GM18873 (cell line): Measurements from ENCODE around the gene GDF7.

Experiments used
- ATAC-seq: cut with Tn5 transposase; IDR thresholded peaks from one replicate; pipeline ENCODE4 v1.9.1; 2021; ENCODE audit warnings: mild to moderate bottlenecking, moderate library complexity, moderate number of reproducible peaks; ENCODE audit not compliant: unreplicated experiment, low FRiP score

Gene GDF7

DNA sequence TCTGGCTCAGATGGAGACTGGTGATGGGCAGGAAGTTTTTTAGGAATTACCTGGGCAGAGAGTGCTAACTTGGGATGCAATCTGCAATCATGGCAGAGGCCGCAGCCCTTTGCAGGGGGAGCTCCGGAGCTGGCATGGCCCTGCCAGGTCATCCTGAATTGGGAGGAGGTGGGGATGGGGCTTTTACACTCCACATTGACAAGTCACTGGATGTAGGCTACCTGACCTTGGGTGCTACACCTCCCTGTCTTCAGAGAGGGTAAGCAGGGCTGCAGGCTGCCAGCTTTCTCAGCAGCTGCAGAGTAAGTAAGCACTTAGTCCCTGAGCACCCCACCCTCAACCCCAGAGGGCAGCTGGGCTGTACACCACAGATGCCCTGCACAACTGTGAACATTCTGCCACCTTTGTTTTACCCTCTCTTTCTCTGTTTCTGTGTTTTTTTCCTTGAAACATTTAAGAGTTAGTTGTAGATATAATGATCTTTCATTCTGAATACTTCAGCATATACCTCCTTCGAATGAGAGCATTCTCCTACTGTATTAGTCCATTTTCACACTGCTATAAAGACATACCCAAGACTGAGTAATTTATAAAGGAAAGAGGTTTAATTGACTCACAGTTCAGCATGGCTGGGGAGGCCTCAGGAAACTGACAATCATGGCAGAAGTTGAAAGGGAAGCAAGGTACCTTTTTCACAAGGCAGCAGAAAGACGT, 9.3 kb upstream of the GDF7 start:
- no peak for ATAC-seq

DNA sequence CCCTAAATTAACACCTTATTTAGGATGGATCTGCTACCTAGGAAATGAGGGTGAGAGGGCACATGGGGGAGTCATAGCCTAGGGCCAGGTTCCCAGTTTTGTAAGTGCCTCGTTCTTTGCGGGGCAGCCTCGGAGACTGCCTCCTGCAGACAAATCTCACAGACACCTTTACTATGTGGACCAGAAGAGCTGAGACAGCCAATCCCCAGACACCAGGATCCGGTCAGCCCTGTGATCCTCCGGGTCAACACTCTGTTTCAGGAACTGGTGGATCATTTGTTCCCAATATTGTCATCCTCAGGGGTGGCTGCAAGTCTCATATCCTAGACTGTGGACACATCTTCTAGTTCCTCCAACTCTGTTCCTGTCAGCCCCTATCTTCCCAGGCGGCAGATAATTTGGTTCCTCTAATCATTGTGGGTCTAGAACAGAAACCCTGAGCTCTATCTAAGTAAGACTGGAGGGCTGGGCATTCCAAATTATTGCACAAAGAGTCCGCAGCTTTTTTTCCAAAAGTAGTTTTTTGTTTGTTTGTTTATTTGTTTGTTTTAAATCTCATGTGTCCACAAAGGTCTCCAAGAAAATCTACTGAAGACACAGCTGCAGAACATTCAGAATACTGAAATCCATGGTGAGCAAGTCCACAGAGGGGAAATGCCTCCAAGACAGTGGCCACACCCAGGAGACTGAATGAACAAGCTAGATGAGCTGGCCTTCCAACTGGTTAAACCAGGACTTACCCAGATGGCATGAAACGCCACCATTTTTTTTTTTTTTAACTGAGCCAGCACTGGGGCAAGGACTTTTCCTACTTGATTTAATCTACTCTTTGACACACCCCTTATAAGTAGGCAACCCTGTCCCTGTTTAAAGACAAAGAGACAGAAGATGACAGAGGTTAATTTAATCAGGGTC, 6.2 kb upstream of the GDF7 start:
- no peak for ATAC-seq

- ATAC-seq, result peak; percentile 56
Measured at GRCh38 chr2:20661421-20662307, 5.3 kb upstream of the GDF7 start.

DNA sequence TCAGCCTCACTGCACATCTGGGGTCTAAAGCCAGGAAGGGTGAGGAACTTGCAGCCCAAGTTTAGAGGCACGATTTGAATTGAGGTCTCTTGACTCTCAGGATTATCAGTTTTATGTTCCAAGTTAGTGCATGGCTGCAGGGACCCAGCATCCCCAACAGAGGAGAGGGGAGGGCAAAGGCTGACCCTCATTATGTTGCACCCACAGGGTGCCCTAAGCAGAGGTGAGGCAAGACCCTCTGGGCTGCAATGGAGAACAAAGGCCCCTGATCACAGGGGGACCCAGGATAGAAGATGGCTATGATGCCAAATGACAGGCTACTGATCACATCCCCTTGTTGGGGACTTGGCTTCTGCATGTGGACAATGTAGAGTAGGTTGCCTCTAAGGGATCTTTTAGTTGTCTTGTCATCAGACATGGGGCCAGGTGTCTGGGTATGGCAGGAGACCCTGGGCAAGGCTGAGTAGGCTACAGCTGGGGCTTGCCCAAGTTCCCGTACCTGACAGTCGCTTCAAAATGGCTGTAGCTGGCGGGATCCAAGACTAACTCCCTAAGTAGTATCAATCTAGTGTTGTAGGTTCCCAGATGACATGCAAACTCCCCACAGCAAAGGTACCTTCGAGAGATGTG, 4.5 kb upstream of the GDF7 start:
- ATAC-seq, result no peak

DNA sequence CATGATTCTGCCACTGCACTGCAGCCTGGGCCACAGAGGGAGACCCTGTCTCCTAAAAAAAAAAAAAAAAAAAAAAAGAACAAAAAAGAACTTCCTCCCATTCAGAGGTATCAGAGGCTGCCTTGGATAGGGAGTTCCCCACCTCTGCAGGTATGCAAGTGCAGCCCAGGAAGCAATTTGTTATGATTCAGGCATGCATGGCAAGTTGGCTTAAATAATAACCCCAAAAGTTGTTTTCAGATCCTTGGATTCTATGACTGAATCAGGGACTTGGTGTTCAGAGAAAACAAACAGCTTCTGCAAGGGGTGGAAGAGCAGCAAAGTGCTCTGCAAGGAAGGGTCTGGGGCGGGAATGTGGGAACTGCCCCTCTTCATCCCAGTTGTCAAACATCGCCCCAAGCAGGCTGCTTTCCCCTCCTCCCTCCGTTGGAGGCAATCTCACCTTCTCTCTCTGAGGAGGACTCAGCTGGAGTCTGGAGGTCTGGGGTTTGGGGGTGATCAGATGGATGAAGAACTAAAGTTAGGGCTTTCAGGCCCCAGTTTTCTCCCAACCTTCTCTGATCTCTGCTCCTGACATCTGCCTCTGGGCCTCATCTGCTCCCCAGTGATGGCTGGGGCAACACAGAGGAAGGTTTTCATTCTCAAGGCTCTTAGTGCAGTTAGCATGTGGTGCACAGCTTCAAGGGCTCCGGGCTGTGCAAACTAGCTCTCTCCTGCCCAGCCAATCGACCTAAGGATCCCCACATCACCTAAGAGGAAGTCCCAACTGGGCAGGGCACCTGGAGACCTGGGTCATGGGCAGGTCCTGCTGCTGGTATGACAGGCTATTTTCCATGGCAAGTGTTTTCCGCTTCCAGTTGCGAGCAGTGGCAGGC, 3.5 kb upstream of the GDF7 start:
- ATAC-seq, result no peak

- ATAC-seq, result no peak
Measured at GRCh38 chr2:20664071-20664390, 2.9 kb upstream of the GDF7 start.

DNA sequence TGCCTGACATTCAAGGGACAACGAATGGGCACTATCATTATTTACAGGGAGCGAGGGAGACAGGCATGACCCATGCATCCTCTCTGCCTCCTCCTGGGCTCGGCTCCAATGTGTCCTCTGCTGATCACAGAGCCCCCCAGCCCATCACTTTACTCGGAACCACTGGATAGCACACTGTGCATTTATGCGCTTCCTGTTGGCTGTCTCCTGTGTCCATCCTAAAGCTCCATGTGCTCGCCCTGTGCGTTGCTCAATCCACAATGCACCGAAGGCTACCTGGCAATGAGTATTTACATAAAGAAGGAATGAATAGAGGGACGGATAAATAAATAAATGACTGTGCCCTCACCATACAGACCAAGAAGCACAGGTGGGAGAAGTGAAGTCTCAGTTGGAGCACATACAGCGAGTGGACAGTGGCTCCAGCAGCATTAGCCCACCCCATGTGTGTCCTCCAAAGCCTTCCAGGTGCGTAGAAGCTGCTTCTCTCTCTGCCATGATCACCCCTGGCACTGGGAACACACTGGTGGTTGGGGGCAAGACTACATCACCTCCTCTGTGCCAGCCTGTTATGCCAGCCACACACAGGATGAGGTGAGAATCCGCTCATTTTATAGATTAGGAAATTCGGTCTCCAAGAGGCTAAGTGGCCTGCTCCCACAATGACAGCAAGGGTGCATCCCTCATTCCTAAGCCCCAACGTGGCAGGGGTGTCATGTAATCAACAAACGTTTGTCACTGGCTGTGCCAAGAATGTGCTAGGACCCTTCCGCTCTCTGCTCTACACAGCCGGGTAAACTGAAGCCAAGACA, 2.3 kb upstream of the GDF7 start:
- ATAC-seq, result no peak

GRCh38 chr2:20665243-20666004, 1.5 kb upstream of the GDF7 start:
- ATAC-seq, result no peak

DNA sequence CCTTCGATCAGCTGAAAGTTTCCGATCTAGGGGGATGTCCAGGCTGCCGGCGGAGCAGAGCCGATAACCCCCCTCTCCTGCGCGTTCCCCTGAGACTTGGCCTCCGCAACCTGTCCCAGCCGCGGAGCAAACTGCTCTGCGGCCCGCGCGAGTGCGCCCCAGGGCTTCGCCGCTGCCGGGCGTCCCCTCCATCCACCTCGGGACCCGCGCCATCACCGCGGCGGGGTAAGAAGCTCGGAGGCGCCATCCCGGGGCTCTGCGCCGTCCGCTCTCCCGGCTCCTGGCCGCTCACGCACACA, 990 bp upstream of the GDF7 start:
- no peak for ATAC-seq

GRCh38 chr2:20667151-20667530, 197 bp downstream of the GDF7 start:
- no peak for ATAC-seq

DNA sequence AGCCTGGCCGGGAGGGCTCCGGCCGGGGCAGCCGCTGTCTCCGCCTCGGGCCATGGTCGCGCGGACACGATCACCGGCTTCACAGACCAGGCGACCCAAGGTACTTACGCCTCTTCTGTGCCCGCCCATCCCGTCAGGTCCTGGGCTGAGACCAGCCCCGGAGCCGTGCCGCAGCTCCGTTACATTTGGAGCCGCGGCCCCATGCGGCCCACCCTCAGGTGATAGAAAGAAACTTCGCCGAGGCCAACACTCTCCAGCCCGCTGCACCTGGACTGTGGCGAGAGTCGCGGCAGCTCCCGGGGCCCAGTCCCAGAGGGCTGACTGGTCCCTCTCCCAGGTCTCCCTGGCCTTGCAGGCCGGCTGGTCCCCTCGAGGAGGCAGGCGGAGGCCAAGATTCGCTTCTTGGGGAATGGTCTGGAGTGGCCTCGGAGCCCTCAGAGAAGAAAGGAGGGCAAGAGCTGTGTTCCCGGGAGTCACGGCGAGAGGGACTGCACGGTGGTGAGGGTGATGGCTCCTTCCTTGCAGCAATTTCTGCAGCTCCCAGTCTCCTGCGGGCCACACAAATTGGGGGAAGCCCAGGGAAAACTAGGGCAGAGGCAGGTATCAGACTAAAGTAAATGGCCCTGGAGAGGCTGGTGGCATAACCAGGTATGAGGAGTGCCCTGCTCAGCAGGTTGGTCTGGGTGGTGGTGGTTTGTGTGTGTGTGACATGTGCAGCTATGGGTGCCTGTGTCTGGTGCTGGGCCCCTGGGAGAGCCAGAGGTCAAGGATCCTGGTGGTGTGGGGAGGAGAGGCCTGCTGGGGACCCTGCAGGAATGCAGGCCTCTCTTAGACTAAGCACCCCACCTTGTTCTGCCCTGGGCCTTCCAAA, 822 bp downstream of the GDF7 start:
- no peak for ATAC-seq

GRCh38 chr2:20668451-20668850, 1.5 kb downstream of the GDF7 start:
- no peak for ATAC-seq

GRCh38 chr2:20668871-20669475, 2.0 kb downstream of the GDF7 start:
- no peak for ATAC-seq

GRCh38 chr2:20669562-20670314, 2.8 kb downstream of the GDF7 start:
- no peak for ATAC-seq

DNA sequence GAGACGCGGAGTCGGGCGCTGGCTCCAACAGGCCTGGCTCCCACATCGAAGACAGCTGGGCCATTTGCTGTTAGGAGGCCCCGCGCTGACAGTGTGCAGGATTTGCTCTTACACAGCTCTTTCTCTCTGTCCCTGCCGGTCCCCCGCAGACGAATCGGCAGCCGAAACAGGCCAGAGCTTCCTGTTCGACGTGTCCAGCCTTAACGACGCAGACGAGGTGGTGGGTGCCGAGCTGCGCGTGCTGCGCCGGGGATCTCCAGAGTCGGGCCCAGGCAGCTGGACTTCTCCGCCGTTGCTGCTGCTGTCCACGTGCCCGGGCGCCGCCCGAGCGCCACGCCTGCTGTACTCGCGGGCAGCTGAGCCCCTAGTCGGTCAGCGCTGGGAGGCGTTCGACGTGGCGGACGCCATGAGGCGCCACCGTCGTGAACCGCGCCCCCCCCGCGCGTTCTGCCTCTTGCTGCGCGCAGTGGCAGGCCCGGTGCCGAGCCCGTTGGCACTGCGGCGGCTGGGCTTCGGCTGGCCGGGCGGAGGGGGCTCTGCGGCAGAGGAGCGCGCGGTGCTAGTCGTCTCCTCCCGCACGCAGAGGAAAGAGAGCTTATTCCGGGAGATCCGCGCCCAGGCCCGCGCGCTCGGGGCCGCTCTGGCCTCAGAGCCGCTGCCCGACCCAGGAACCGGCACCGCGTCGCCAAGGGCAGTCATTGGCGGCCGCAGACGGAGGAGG, 3.5 kb downstream of the GDF7 start:
- ATAC-seq, result no peak
